ENCODE measurements around the gene UBE2O.

The UBE2O gene

GRCh38 chr17:76437467-76438402, 15.2 kb downstream of the UBE2O start:
- DNase-seq: no peak

GRCh38 chr17:76435751-76436150, 17.2 kb downstream of the UBE2O start:
- DNase-seq: no peak

- DNase-seq: no peak
Measured at GRCh38 chr17:76434870-76435269, 18.1 kb downstream of the UBE2O start.

GRCh38 chr17:76433693-76434092, 19.3 kb downstream of the UBE2O start:
- DNase-seq: no peak

GRCh38 chr17:76432712-76433336, 20.1 kb downstream of the UBE2O start:
- DNase-seq: no peak

- DNase-seq: no peak
Measured at GRCh38 chr17:76432004-76432403, 20.9 kb downstream of the UBE2O start.

- no peak for DNase-seq
Measured at GRCh38 chr17:76431509-76431908, 21.4 kb downstream of the UBE2O start.

GRCh38 chr17:76428511-76428910, 24.4 kb downstream of the UBE2O start:
- DNase-seq: no peak

- DNase-seq: no peak
Measured at GRCh38 chr17:76427501-76428231, 25.3 kb downstream of the UBE2O start.

GRCh38 chr17:76426853-76427252, 26.1 kb downstream of the UBE2O start:
- no peak for DNase-seq

GRCh38 chr17:76422860-76423259, 30.1 kb downstream of the UBE2O start:
- no peak for DNase-seq

GRCh38 chr17:76422406-76422805, 30.5 kb downstream of the UBE2O start:
- DNase-seq: no peak

- DNase-seq: no peak
Measured at GRCh38 chr17:76421044-76421407, 31.9 kb downstream of the UBE2O start.

- DNase-seq: no peak
Measured at GRCh38 chr17:76420356-76421043, 32.5 kb downstream of the UBE2O start.

- DNase-seq: no peak
Measured at GRCh38 chr17:76419576-76420260, 33.2 kb downstream of the UBE2O start.

GRCh38 chr17:76417499-76418143, 35.3 kb downstream of the UBE2O start:
- DNase-seq: no peak

- no peak for DNase-seq
Measured at GRCh38 chr17:76416899-76417298, 36.1 kb downstream of the UBE2O start.

GRCh38 chr17:76416457-76416856, 36.5 kb downstream of the UBE2O start:
- no peak for DNase-seq

- DNase-seq: no peak
Measured at GRCh38 chr17:76415786-76416185, 37.2 kb downstream of the UBE2O start.

GRCh38 chr17:76414334-76415295, 38.3 kb downstream of the UBE2O start:
- DNase-seq: no peak

GRCh38 chr17:76411247-76411646, 41.7 kb downstream of the UBE2O start:
- no peak for DNase-seq

All from NCI-H510A (cell line).